SKM-1 treated with dmso at 0.1 percent for 144 hours (cell line): Measurements from ENCODE around the gene BCAS3.
"Not testable (repeated sequence)": the region's sequence is repeated elsewhere in the genome, so short reads cannot be mapped to it uniquely, and the experiment has no call there.

Experiments used
- DNase-seq: peaks from one replicate; lab custom pipeline; 2025; ENCODE audit not compliant: unreplicated experiment; lab: John Stamatoyannopoulos, UW

Gene BCAS3

GRCh38 chr17:60989379-60989778 lies 311.7 kb downstream of the BCAS3 start:
- DNase-seq, result no peak

- no peak for DNase-seq
Observed at GRCh38 chr17:60989846-60990245, 312.2 kb downstream of the BCAS3 start.

- DNase-seq, result no peak
Observed at GRCh38 chr17:60993497-60993896, 315.8 kb downstream of the BCAS3 start.

GRCh38 chr17:60995680-60996079 lies 318.0 kb downstream of the BCAS3 start:
- no peak for DNase-seq

- no peak for DNase-seq
Observed at GRCh38 chr17:61000911-61001310, 323.3 kb downstream of the BCAS3 start.

- peak; percentile 44 for DNase-seq
Observed at GRCh38 chr17:61002316-61002736, 324.7 kb downstream of the BCAS3 start.

- DNase-seq, result no peak
Observed at GRCh38 chr17:61005358-61005757, 327.7 kb downstream of the BCAS3 start.

- DNase-seq, result not testable (repeated sequence)
Observed at GRCh38 chr17:61005958-61006357, 328.3 kb downstream of the BCAS3 start.

- DNase-seq, result no peak
Observed at GRCh38 chr17:61007980-61008379, 330.3 kb downstream of the BCAS3 start.

GRCh38 chr17:61009663-61010062 lies 332.0 kb downstream of the BCAS3 start:
- no peak for DNase-seq

GRCh38 chr17:61010661-61011170 lies 333.1 kb downstream of the BCAS3 start:
- no peak for DNase-seq

GRCh38 chr17:61011251-61011650 lies 333.6 kb downstream of the BCAS3 start:
- DNase-seq, result no peak

GRCh38 chr17:61015966-61016365 lies 338.3 kb downstream of the BCAS3 start:
- no peak for DNase-seq

GRCh38 chr17:61017317-61018006 lies 339.8 kb downstream of the BCAS3 start:
- DNase-seq, result no peak

GRCh38 chr17:61018938-61019337 lies 341.3 kb downstream of the BCAS3 start:
- no peak for DNase-seq

- DNase-seq, result no peak
Observed at GRCh38 chr17:61023996-61024395, 346.3 kb downstream of the BCAS3 start.

- no peak for DNase-seq
Observed at GRCh38 chr17:61026818-61027217, 349.2 kb downstream of the BCAS3 start.

- no peak for DNase-seq
Observed at GRCh38 chr17:61029181-61029580, 351.5 kb downstream of the BCAS3 start.

GRCh38 chr17:61040666-61041065 lies 363.0 kb downstream of the BCAS3 start:
- DNase-seq, result no peak

- DNase-seq, result not testable (repeated sequence)
Observed at GRCh38 chr17:61042348-61042747, 364.7 kb downstream of the BCAS3 start.

- no peak for DNase-seq
Observed at GRCh38 chr17:61047515-61047914, 369.9 kb downstream of the BCAS3 start.

GRCh38 chr17:61048376-61049106 lies 370.9 kb downstream of the BCAS3 start:
- no peak for DNase-seq
